Fibroblast of pulmonary artery (primary cell): ENCODE data around the gene PAK4.
"Not testable (repeated sequence)": the region's sequence is repeated elsewhere in the genome, so short reads cannot be mapped to it uniquely, and the experiment has no call there.

Experiments used
- DNase-seq: peaks from one replicate; pipeline ENCODE4 v3.0.0-alpha.2; 2010; ENCODE audit warnings: low read depth
- H3K4me3 ChIP-seq: replicated peaks from 2 replicates; pipeline ENCODE4 v1.5.1; 2011; ENCODE audit warnings: low read depth, mild to moderate bottlenecking, control low read depth, low read length, moderate library complexity
- CTCF ChIP-seq: IDR thresholded peaks from 2 replicates; pipeline ENCODE4 v1.5.1; 2011; ENCODE audit warnings: mild to moderate bottlenecking, control low read depth, low read length, inconsistent platforms; ENCODE audit errors: missing control alignments

The PAK4 gene

GRCh38 chr19:39112338-39112890 lies 13.2 kb upstream of the PAK4 start:
- H3K4me3 ChIP-seq, result no peak overlapping the region
- no peak for DNase-seq
- TF ChIP-seq CTCF, result no peak

GRCh38 chr19:39113199-39113598 lies 12.4 kb upstream of the PAK4 start:
- TF ChIP-seq CTCF, result no peak
- no peak overlapping the region for H3K4me3 ChIP-seq
- DNase-seq, result no peak

- DNase-seq, result no peak
- TF ChIP-seq CTCF, result no peak
- no peak overlapping the region for H3K4me3 ChIP-seq
Observed at GRCh38 chr19:39115105-39115847, 10.3 kb upstream of the PAK4 start.

GRCh38 chr19:39117023-39117422 lies 8.6 kb upstream of the PAK4 start:
- not testable (repeated sequence) for DNase-seq, H3K4me3 ChIP-seq

- H3K4me3 ChIP-seq, result no peak overlapping the region
- no peak for DNase-seq
- no peak for TF ChIP-seq CTCF
Observed at GRCh38 chr19:39119830-39120229, 5.8 kb upstream of the PAK4 start.

GRCh38 chr19:39122934-39123731 lies 2.5 kb upstream of the PAK4 start:
- no peak for DNase-seq
- TF ChIP-seq CTCF, result no peak

GRCh38 chr19:39124136-39124764 lies 1.3 kb upstream of the PAK4 start:
- DNase-seq, result no peak
- no peak overlapping the region for H3K4me3 ChIP-seq
- no peak for TF ChIP-seq CTCF

More at GRCh38 chr19:39122934-39123731, 2.5 kb upstream of the PAK4 start:
- no peak overlapping the region for H3K4me3 ChIP-seq
